CD14-positive monocyte (primary cell): ENCODE results near the gene LNP1. TPM values are rescaled to one million over a fixed set of nuclear protein-coding genes. Genes with fewer than 3 reads are reported as not detected.

Experiments
- DNase-seq, 3 donors: peaks; one replicate each; pipeline ENCODE4 v3.0.0-alpha.2; 2011 to 2022
- H2AFZ ChIP-seq: 2 replicates; pipeline ENCODE4 v1.6.0; 2012; ENCODE audit warnings: mild to moderate bottlenecking, low read depth, low read length, inconsistent platforms; ENCODE audit not compliant: insufficient read depth, poor library complexity, severe bottlenecking
- H3K27ac ChIP-seq, 2 donors: 1 replicate in 1 of 2; 2 replicates in 1 of 2; pipeline ENCODE4 v1.5.1; 2012 to 2013; ENCODE audit warnings: low read length in 2 of 2, control low read depth in 1 of 2, inconsistent platforms in 1 of 2, low read depth in 1 of 2, mild to moderate bottlenecking in 1 of 2
- H3K27me3 ChIP-seq, 2 donors: one replicate each; pipeline versions ENCODE4 v1.6.0 to v1.6.1; 2011 to 2013; ENCODE audit warnings: low read length in 2 of 2; ENCODE audit not compliant: control insufficient read depth in 2 of 2, insufficient read depth in 2 of 2
- H3K36me3 ChIP-seq, 2 donors: replicated peaks in 1 of 2; 1 replicate in 1 of 2; 2 replicates in 1 of 2; pipeline versions ENCODE4 v1.5.1 to v1.6.1; 2012 to 2013; ENCODE audit warnings: low read length in 2 of 2, control low read depth in 1 of 2, inconsistent platforms in 1 of 2, mild to moderate bottlenecking in 1 of 2; ENCODE audit not compliant: insufficient read depth in 2 of 2, control insufficient read depth in 1 of 2
- H3K4me1 ChIP-seq, 2 donors: 1 replicate in 1 of 2; 2 replicates in 1 of 2; pipeline versions ENCODE4 v1.5.1 to v1.6.1; 2012 to 2013; ENCODE audit warnings: low read length in 2 of 2, control low read depth in 1 of 2, inconsistent platforms in 1 of 2, mild to moderate bottlenecking in 1 of 2, moderate library complexity in 1 of 2; ENCODE audit not compliant: insufficient read depth in 2 of 2, control insufficient read depth in 1 of 2
- H3K4me2 ChIP-seq: replicated peaks from 2 replicates; pipeline ENCODE3; 2012; ENCODE audit warnings: low read length, moderate library complexity, mild to moderate bottlenecking; ENCODE audit not compliant: poor library complexity, severe bottlenecking; ENCODE audit errors: extremely low read depth
- H3K4me3 ChIP-seq, 3 experiments: fragments of 200-600 bp in 1 of 3; sonication (generic) in 1 of 3; replicated peaks in 1 of 3; 1 replicate in 2 of 3; 2 replicates in 1 of 3; pipeline ENCODE4 v1.5.1; 2011 to 2013; ENCODE audit warnings: low read length in 3 of 3, mild to moderate bottlenecking in 3 of 3, control low read depth in 2 of 3, low read depth in 2 of 3, inconsistent platforms in 1 of 3, moderate library complexity in 1 of 3
- H3K79me2 ChIP-seq: 2 replicates; pipeline ENCODE4 v1.6.0; 2012; ENCODE audit warnings: mild to moderate bottlenecking, control low read depth, inconsistent platforms, low read length, moderate library complexity; ENCODE audit not compliant: insufficient read depth
- H3K9ac ChIP-seq: 2 replicates; pipeline ENCODE4 v1.6.0; 2017; ENCODE audit warnings: low read length, mild to moderate bottlenecking; ENCODE audit not compliant: insufficient read depth, poor library complexity, severe bottlenecking
- H3K9me3 ChIP-seq, 2 donors: replicated peaks in 1 of 2; 1 replicate in 1 of 2; 2 replicates in 1 of 2; pipeline versions ENCODE4 v1.5.1 to v1.6.1; 2012 to 2013; ENCODE audit warnings: low read length in 2 of 2, control low read depth in 1 of 2; ENCODE audit not compliant: control insufficient read depth in 1 of 2, insufficient read depth in 1 of 2
- H4K20me1 ChIP-seq: 2 replicates; pipeline ENCODE4 v1.6.0; 2012; ENCODE audit warnings: mild to moderate bottlenecking, low read length, control low read depth, moderate library complexity; ENCODE audit not compliant: insufficient read depth
- H3K27ac Mint-ChIP-seq, 7 donors: one replicate each; pipeline ENCODE4 v1.8.0; 2020; ENCODE audit warnings: mild to moderate bottlenecking in 7 of 7, mixed read lengths in 7 of 7, moderate library complexity in 6 of 7, inconsistent platforms in 2 of 7
- H3K27me3 Mint-ChIP-seq, 3 donors: one replicate each; pipeline ENCODE4 v1.8.0; 2021 to 2022; ENCODE audit warnings: low read depth in 3 of 3, mild to moderate bottlenecking in 3 of 3, mixed read lengths in 3 of 3, moderate library complexity in 3 of 3, inconsistent platforms in 1 of 3
- H3K36me3 Mint-ChIP-seq, 2 donors: one replicate each; pipeline ENCODE4 v1.8.0; 2020; ENCODE audit warnings: mixed read lengths in 2 of 2, inconsistent platforms in 1 of 2, mild to moderate bottlenecking in 1 of 2
- H3K4me1 Mint-ChIP-seq: one replicate; pipeline ENCODE4 v1.8.0; 2020; ENCODE audit warnings: mild to moderate bottlenecking, mixed read lengths
- H3K4me3 Mint-ChIP-seq, 2 donors: one replicate each; pipeline ENCODE4 v1.8.0; 2020; ENCODE audit warnings: mild to moderate bottlenecking in 2 of 2, mixed read lengths in 2 of 2, moderate library complexity in 1 of 2
- H3K9me3 Mint-ChIP-seq, 7 donors: one replicate each; pipeline ENCODE4 v1.8.0; 2020 to 2022; ENCODE audit warnings: mixed read lengths in 7 of 7, mild to moderate bottlenecking in 6 of 7, moderate library complexity in 6 of 7, inconsistent platforms in 2 of 7
- WGBS: methylation state at CpG from one replicate; pipeline ENCODE4 v1.1.5; 2013; ENCODE audit warnings: missing lambda C conversion rate; ENCODE audit not compliant: insufficient coverage; 5-methylcytosine and 5-hydroxymethylcytosine counted together
- intact Hi-C, 2 donors: fragments of 100-400 bp; cut with micrococcal nuclease; formaldehyde crosslinking; loops; one replicate each; pipeline versions ENCODE4 v1.15.0 to v1.15.1; 2023
- polyA plus RNA-seq, 3 donors: library from polyadenylated mRNA; depleted of rRNA in 1 of 3; unstranded in 2 of 3; stranded (reverse) in 1 of 3; fragments of 300-500 nt in 2 of 3; fragments of >200 nt in 1 of 3; fragmentation: Illumina TruSeq in 2 of 3; gene quantifications; 1 replicate in 2 of 3; 2 replicates in 1 of 3; pipeline ENCODE4 v1.2.3, GENCODE V29; 2012 to 2021
- TF ChIP-seq, protein P1 (sequence below): fragments of 200-600 bp; IDR thresholded peaks from one replicate; pipeline ENCODE4 v1.8.0; 2022; ENCODE audit warnings: antibody characterized with exemption, mild to moderate bottlenecking

The LNP1 gene
- polyA plus RNA-seq, 3 donors: 0.07 to 0.26 (median 0.08) TPM

DNA sequence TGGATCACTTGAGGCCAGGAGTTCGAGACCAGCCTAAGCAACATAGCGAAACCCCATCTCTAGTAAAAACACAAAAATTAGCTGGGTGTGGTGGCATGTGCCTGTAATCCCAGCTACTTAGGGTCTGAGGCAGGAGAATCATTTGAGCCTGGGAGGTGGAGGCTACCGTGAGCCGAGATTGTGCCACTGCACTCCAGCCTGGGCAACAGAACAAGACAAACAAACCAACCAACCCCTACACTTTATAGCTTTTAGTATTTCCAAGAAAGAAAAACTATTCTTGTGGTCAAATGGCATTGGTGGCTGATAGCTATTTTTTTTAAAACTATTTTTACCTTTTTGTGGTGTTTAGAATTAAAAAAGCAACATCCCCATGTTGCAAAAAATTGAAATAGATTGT lies 98.3 kb downstream of the LNP1 start:
- Mint-ChIP-seq H3K27ac (no peak overlapping the region), H3K27me3 (peaks cover 0 to 4% (median 0%) of the 10 kb centered on the region in 3 donors), H3K9me3 (peaks cover 2 to 10% (median 5%) of the 10 kb centered on the region in 7 donors), H3K36me3 (no peaks in the 10 kb centered on the region), H3K4me1 (peaks cover 31% of the 10 kb centered on the region), H3K4me3 (no peak overlapping the region)
- H3K4me1 ChIP-seq: peaks cover 4 to 21% of the 10 kb centered on the region in 2 donors
- no peak for DNase-seq
- intact Hi-C loops: no loop called here
- no CpG with 5 or more reads among the region's 4 CpGs for WGBS
- H2AFZ ChIP-seq: no peak overlapping the region
- H3K27ac ChIP-seq: no peak overlapping the region
- H4K20me1 ChIP-seq: no peaks in the 10 kb centered on the region
- H3K4me3 ChIP-seq: no peak overlapping the region
- H3K27me3 ChIP-seq: no peaks in the 10 kb centered on the region
- peaks cover 0 to 5% of the 10 kb centered on the region in 2 donors for H3K9me3 ChIP-seq
- no peak overlapping the region for H3K4me2 ChIP-seq
- H3K79me2 ChIP-seq: no peaks in the 10 kb centered on the region
- no peaks in the 10 kb centered on the region for H3K36me3 ChIP-seq
- TF ChIP-seq, protein P1, sequence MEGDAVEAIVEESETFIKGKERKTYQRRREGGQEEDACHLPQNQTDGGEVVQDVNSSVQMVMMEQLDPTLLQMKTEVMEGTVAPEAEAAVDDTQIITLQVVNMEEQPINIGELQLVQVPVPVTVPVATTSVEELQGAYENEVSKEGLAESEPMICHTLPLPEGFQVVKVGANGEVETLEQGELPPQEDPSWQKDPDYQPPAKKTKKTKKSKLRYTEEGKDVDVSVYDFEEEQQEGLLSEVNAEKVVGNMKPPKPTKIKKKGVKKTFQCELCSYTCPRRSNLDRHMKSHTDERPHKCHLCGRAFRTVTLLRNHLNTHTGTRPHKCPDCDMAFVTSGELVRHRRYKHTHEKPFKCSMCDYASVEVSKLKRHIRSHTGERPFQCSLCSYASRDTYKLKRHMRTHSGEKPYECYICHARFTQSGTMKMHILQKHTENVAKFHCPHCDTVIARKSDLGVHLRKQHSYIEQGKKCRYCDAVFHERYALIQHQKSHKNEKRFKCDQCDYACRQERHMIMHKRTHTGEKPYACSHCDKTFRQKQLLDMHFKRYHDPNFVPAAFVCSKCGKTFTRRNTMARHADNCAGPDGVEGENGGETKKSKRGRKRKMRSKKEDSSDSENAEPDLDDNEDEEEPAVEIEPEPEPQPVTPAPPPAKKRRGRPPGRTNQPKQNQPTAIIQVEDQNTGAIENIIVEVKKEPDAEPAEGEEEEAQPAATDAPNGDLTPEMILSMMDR: no peak
- H3K9ac ChIP-seq: no peak overlapping the region

- intact Hi-C loops: no loop called here
- Histone ChIP-seq H2AFZ (no peak overlapping the region), H3K27me3 (no peaks in the 10 kb centered on the region), H3K4me2 (no peak overlapping the region), H3K27ac (no peak overlapping the region), H3K9me3 (peaks cover 0 to 5% of the 10 kb centered on the region in 2 donors), H3K79me2 (no peaks in the 10 kb centered on the region), H3K9ac (no peak overlapping the region), H3K4me3 (no peak overlapping the region), H4K20me1 (no peaks in the 10 kb centered on the region), H3K4me1 (peaks cover 4 to 21% of the 10 kb centered on the region in 2 donors), H3K36me3 (no peaks in the 10 kb centered on the region)
- H3K4me3 Mint-ChIP-seq: no peak overlapping the region
- WGBS: 78% methylated on average over 7 of the region's 8 CpGs
- H3K36me3 Mint-ChIP-seq: no peaks in the 10 kb centered on the region
- TF ChIP-seq, protein P1: no peak
- DNase-seq: no peak
- peaks cover 0 to 2% (median 0%) of the 10 kb centered on the region in 3 donors for H3K27me3 Mint-ChIP-seq
- peaks cover 2 to 10% (median 5%) of the 10 kb centered on the region in 7 donors for H3K9me3 Mint-ChIP-seq
- no peak overlapping the region for H3K27ac Mint-ChIP-seq
- H3K4me1 Mint-ChIP-seq: peaks cover 31% of the 10 kb centered on the region
Observed at GRCh38 chr3:100500320-100500880, 99.1 kb downstream of the LNP1 start.
